ENCODE measurements around the gene GSTO2.
A peak's percentile ranks its signal among the peaks of the same experiment; 100 is the strongest.

GSTO2 gene

GRCh38 chr10:104326991-104327610 is 58.1 kb downstream of the GSTO2 start:
- no peak for DNase-seq (ENCODE audit: low read depth)

GRCh38 chr10:104327745-104328645 is 59.0 kb downstream of the GSTO2 start:
- DNase-seq (ENCODE audit: low read depth), result peak; percentile 75

GRCh38 chr10:104328646-104328895 is 59.6 kb downstream of the GSTO2 start:
- no peak for DNase-seq (ENCODE audit: low read depth)

- peak; percentile 92 for DNase-seq (ENCODE audit: low read depth)
Observed at GRCh38 chr10:104328896-104329710, 60.1 kb downstream of the GSTO2 start.

- peak; percentile 90 for DNase-seq (ENCODE audit: low read depth)
Observed at GRCh38 chr10:104329735-104330134, 60.8 kb downstream of the GSTO2 start.

GRCh38 chr10:104330168-104331110 is 61.5 kb downstream of the GSTO2 start:
- peak; percentile 97 for DNase-seq (ENCODE audit: low read depth)

- DNase-seq (ENCODE audit: low read depth), result no peak
Observed at GRCh38 chr10:104331208-104331838, 62.3 kb downstream of the GSTO2 start.

GRCh38 chr10:104332243-104333031 is 63.5 kb downstream of the GSTO2 start:
- DNase-seq (ENCODE audit: low read depth), result no peak

GRCh38 chr10:104333032-104333727 is 64.2 kb downstream of the GSTO2 start:
- DNase-seq (ENCODE audit: low read depth), result no peak

GRCh38 chr10:104333728-104334373 is 64.9 kb downstream of the GSTO2 start:
- DNase-seq (ENCODE audit: low read depth), result no peak

- no peak for DNase-seq (ENCODE audit: low read depth)
Observed at GRCh38 chr10:104334561-104334960, 65.6 kb downstream of the GSTO2 start.

GRCh38 chr10:104334965-104335650 is 66.1 kb downstream of the GSTO2 start:
- no peak for DNase-seq (ENCODE audit: low read depth)

GRCh38 chr10:104336821-104337467 is 68.0 kb downstream of the GSTO2 start:
- peak; percentile 84 for DNase-seq (ENCODE audit: low read depth)

GRCh38 chr10:104337521-104337984 is 68.6 kb downstream of the GSTO2 start:
- no peak for DNase-seq (ENCODE audit: low read depth)

GRCh38 chr10:104337985-104338735 is 69.2 kb downstream of the GSTO2 start, which contains the start of gene ITPRIP:
Gene ITPRIP, minus strand, starts transcription at chr10:104338465. Its CDS starts 22,414 bp downstream, at chr10:104316051.
- DNase-seq (ENCODE audit: low read depth), result peak; percentile 81

- peak; percentile 68 for DNase-seq (ENCODE audit: low read depth)
Observed at GRCh38 chr10:104339469-104340110, 70.6 kb downstream of the GSTO2 start.
